ENCODE results near the gene ORAI2.
"Not testable (repeated sequence)": the region's sequence is repeated elsewhere in the genome, so short reads cannot be mapped to it uniquely, and the experiment has no call there.

The ORAI2 gene

GRCh38 chr7:102481962-102482361 lies 48.6 kb downstream of the ORAI2 start:
- not testable (repeated sequence) for DNase-seq (ENCODE audit: low read depth, low spot score)

DNA sequence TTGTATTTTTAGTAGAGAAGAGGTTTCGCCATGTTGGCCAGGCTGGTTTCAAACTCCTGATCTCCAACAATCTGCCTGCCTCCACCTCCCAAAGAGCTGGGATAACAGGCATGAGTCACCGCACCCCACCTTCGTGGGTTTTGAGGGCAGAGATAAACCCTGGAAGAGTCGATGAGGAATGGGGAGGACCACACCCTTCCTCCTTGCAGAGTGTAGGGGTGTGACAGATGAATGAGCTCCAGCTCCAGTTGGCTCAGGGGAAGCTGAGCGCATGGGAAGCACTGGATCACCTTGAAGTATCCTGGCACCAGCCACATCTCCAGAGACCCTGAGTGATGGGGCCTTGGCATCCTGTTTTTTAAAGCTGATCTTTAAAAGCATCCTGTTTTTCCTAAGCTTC lies 50.9 kb downstream of the ORAI2 start:
- DNase-seq (ENCODE audit: low read depth, low spot score); H3K4me3 ChIP-seq (ENCODE audit: low read length): not testable (repeated sequence)

More at GRCh38 chr7:102481962-102482361, 48.6 kb downstream of the ORAI2 start:
- H3K4me3 ChIP-seq (ENCODE audit: low read length): not testable (repeated sequence)

DNA sequence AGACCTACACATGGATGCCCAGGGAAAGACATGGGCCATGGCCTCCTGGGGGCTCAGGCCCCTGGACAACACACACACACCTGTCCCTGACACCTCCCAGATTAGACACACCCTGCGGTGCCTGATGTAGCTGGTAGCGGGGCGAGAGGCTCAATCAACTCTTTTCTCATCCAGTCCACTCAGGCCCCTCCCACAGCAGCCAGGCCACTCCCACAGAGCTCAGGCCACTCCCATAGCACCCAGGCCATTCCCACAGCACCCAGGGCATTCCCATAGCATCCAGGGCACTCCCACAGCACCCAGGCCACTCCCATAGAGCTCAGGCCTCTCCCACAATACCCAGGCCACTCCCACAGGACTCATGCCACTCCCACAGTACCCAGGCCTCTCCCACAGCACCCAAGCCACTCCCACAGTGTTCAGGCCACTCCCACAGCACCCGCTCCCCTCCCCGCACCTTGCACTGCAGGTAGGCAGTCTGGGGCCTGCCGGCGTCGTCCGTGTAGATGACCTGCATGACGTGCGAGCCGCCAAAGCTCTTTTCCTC lies 57.2 kb downstream of the ORAI2 start:
- H3K4me3 ChIP-seq (ENCODE audit: low read length); DNase-seq (ENCODE audit: low read depth, low spot score): not testable (repeated sequence)

GRCh38 chr7:102493220-102493935 lies 60.0 kb downstream of the ORAI2 start:
- H3K4me3 ChIP-seq (ENCODE audit: low read length); DNase-seq (ENCODE audit: low read depth, low spot score): not testable (repeated sequence)

DNA sequence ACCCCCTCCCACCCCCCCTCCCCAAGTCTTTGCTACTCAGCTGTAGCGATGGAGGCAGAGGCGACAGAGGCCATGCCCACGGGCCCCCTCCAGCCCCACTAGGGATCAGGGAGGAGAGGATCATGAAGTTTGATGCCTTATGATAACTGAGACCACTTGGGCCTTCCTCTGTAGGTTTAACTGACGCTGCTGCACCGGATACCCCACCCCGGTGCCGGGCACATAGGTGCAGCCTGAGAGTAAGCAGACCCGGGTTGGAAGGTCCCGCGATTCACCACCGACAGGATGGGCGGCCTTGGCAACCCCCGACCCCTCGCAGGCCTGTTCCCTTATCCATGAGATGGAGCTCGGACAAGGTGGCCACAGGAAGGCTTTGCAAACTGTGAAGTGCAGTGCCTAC lies 60.7 kb downstream of the ORAI2 start:
- not testable (repeated sequence) for H3K4me3 ChIP-seq (ENCODE audit: low read length); DNase-seq (ENCODE audit: low read depth, low spot score)

- DNase-seq (ENCODE audit: low read depth, low spot score); H3K4me3 ChIP-seq (ENCODE audit: low read length): not testable (repeated sequence)
These were observed 61.2 kb downstream of the ORAI2 start for GRCh38 chr7:102494473-102495149.

GRCh38 chr7:102496861-102497260 lies 63.5 kb downstream of the ORAI2 start:
- not testable (repeated sequence) for H3K4me3 ChIP-seq (ENCODE audit: low read length); DNase-seq (ENCODE audit: low read depth, low spot score)

- H3K4me3 ChIP-seq (ENCODE audit: low read length); DNase-seq (ENCODE audit: low read depth, low spot score): not testable (repeated sequence)
These were observed 63.9 kb downstream of the ORAI2 start for GRCh38 chr7:102497308-102497707.

DNA sequence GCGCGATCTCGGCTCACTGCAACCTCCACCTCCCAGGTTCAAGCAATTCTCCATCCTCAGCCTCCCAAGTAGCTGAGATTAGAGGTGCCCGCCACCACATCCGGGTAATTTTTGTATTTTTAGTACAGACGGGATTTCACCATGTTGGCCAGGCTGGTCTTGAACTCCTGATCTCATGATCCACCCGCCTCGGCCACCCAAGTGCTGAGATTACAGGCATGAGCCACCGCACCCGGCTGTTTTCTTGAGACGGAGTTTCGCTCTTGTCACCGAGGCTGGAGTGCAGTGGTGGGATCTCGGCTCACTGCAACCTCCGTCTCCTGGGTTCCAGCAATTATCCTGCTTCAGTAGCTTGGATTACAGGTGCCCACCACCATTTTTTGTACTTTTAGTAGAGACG lies 64.9 kb downstream of the ORAI2 start:
- H3K4me3 ChIP-seq (ENCODE audit: low read length); DNase-seq (ENCODE audit: low read depth, low spot score): not testable (repeated sequence)

DNA sequence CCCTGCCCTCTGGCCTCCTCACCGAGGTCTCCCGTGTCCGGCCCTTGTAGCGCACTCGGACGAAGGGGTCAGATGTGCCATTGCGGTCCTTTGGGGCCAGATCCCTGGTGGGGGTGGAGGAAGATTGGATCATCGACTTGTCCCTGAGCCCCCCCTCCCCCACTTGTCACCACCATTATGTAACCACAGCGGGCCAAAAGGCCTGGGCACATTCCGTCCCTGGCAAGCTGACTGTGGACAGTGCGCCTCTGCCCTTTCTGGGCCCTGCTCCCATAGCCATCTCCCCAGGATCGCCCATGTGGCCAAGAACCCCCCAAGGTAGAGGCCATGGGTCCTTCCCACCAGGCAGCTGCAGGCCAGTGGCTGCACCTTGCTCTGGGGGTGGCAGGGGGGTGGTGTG lies 69.8 kb downstream of the ORAI2 start:
- DNase-seq (ENCODE audit: low read depth, low spot score); H3K4me3 ChIP-seq (ENCODE audit: low read length): not testable (repeated sequence)

GRCh38 chr7:102505298-102506185 lies 72.2 kb downstream of the ORAI2 start:
- not testable (repeated sequence) for H3K4me3 ChIP-seq (ENCODE audit: low read length); DNase-seq (ENCODE audit: low read depth, low spot score)
